HG03108 (cell line): ENCODE data around the gene PSMD13.

Experiments
- ATAC-seq: cut with Tn5 transposase; IDR thresholded peaks from one replicate; pipeline ENCODE4 v1.9.1; 2021; ENCODE audit warnings: moderate library complexity; ENCODE audit not compliant: unreplicated experiment

The PSMD13 gene

GRCh38 chr11:297586-298405 is 61.0 kb downstream of the PSMD13 start:
- ATAC-seq = no peak

DNA sequence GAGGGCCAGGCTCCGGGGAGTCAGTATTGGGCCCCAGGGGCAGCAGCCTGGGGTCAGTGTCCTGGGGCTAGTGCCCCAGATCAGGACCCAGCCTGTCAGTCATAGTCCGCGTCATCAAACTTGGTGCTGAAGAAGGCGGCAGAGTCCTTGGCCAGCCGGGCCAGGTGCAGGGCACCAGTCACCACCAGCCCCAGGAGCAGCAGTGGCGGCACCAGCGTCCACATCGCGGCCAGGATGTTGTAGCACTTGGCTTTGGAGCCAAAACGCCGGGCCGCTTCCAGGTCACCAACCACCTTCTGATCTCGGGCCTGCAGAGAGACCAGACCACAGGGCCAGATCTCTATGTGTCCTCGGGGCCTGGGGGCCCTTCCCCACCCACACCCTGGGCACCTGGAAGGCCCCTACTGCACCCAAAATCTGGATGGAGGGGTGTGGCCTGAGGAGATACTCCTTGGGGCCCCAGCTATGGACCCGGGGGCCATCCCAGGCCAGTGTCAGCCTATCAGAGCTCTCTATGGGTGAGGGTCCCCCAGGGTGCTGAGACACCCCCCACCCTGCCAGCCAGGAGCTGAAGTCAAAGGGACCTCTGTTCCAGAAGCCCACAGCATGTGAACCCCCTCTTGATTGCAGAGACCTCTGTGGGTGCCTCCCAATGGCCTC is 61.8 kb downstream of the PSMD13 start:
- ATAC-seq = no peak

DNA sequence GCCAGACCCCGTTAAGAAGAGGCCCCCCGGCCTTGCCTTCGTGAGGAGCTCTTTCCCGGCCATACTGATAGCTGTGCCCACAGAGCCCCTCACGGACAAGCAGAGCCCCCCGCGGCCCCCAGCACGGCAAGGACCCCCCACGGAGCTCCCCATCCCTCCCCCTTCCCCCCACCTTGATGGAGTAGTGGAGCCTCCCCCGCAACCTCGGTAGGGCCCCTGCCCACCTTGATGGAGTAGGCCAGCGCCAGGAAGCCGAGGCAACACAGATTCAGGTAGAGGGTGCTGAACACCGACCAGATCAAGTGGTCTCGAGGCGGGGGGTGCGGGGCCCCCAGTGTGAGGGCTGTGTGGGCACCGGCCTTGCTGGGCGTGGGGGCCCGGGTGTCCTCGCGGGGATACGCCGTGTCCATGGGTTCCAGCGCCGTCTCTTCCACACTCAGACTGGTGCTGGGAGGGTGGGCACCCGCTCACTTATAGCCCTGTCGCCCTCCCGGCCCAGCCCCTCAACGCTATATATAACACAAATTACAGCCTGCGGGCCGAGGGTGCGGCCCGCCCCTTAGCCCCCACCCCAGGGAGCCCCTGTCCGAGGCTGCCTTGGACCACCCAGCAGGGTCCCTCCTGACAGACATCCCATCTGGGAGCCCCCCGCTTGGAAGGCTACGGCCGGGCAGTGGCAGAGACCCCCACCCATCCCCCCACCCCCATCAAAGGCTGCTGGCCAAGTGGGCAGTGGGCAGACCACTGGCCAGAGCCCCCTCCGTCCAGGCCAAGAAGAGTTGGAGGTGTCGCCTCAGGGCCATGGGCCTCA is 62.5 kb downstream of the PSMD13 start, which contains the start of gene IFITM5:
IFITM5 (minus strand) TSS at position 446 of the 811 bp plus-strand sequence; CDS start at position 410, 36 bp downstream.
- no peak for ATAC-seq

DNA sequence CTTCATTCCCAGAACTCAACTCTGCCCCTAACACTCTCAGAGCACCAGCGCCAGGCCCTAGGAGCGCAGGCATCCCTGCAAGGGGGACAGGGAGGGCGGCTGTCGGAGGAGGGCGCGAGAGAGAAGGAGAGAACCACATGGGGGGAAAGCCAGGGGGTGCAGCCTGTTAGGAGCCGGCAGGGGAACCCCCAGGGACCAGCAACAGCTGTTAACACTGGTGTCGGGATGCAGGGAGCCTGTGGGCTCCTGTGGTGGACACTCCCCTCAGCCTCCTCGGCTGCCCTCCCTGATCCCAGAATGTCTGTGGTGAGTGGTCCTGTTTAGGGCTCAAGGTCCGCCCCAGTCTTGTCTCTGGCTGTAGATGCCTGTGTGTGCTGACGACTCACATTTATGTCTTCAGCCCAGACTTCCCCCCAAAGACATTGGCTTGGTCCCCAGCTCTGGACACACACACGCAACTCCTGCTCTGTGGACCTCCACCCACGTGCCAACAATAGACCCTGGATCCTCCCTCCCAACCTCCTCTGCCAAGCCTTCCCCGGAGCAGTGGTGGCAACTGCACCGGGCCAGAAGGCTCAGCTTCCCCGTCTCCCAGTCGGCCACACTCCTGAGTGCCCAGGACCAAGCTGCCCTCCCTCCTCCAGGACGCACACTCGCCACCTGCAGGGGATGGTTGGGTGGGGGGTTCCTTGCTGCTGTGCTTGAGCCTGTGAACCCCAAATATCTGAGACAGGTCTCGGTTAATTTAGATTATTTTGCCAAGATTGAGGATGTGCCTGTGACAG is 63.4 kb downstream of the PSMD13 start:
- no peak for ATAC-seq
